Measurements from ENCODE around the gene SRF.

The SRF gene

DNA sequence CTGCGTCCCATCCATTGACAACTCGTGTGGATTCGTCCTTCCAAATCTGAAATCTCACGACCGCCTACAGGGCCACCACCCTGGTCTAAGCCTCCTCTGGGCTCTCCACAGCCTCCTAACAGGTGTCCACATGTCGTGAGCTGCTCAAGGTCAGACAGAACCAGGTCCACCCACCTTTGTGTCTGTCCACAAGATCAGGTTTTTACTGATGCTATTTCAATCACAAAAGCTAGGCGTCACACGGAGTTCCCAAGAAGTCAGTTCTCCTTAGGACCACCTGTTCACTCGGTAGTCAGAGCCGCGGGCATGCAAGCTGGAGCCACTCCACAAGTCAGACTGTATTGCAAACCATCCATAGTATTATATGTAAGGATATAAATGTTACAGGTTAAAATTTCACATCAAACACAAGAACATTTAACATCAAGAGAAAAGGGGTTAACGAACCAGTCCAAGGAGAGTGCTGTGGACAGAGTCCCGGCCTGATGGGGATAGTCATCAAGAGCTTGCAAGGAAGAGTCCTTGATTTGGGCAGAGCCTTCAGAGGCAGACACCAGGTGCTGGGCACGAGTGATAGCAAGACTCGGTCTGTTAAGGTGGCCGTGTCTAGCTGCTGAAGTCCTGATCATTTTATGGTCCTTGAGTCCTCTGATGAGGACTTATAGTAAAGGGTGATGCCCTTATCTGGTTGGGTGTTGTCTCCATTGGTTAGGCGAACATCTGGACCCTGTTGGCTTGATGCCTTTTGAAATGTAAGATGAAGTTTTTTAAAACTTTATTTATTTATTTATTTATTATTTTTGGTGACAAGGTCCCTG is 58.9 kb downstream of the SRF start:
- Mint-ChIP-seq H3K4me1 (ENCODE audit: low read depth) (peaks cover 36% of the 10 kb centered on the region), H3K4me3 (peak overlapping the region; percentile 88), H3K27me3 (no peaks in the 10 kb centered on the region), H3K36me3 (peaks cover 8% of the 10 kb centered on the region), H3K9me3 (ENCODE audit: low read depth) (no peaks in the 10 kb centered on the region), H3K27ac (peak overlapping the region; percentile 95)

GRCh38 chr6:43231053-43231452 is 60.0 kb downstream of the SRF start:
- H3K27ac Mint-ChIP-seq = no peak overlapping the region
- H3K9me3 Mint-ChIP-seq (ENCODE audit: low read depth) = no peaks in the 10 kb centered on the region
- peaks cover 4% of the 10 kb centered on the region for H3K36me3 Mint-ChIP-seq
- H3K4me3 Mint-ChIP-seq = peak overlapping the region; percentile 25
- H3K4me1 Mint-ChIP-seq (ENCODE audit: low read depth) = peaks cover 26% of the 10 kb centered on the region
- no peaks in the 10 kb centered on the region for H3K27me3 Mint-ChIP-seq
